GM21447 (cell line): ENCODE measurements around the gene POMGNT1.

Experiments used
- ATAC-seq: cut with Tn5 transposase; IDR thresholded peaks from one replicate; pipeline ENCODE4 v1.9.1; 2021; ENCODE audit not compliant: unreplicated experiment

POMGNT1 gene

GRCh38 chr1:46211051-46211450 is 12.8 kb upstream of the POMGNT1 start:
- ATAC-seq: no peak

GRCh38 chr1:46210561-46210960 is 12.3 kb upstream of the POMGNT1 start:
- no peak for ATAC-seq

- ATAC-seq: no peak
Observed at GRCh38 chr1:46206399-46206798, 8.2 kb upstream of the POMGNT1 start.

DNA sequence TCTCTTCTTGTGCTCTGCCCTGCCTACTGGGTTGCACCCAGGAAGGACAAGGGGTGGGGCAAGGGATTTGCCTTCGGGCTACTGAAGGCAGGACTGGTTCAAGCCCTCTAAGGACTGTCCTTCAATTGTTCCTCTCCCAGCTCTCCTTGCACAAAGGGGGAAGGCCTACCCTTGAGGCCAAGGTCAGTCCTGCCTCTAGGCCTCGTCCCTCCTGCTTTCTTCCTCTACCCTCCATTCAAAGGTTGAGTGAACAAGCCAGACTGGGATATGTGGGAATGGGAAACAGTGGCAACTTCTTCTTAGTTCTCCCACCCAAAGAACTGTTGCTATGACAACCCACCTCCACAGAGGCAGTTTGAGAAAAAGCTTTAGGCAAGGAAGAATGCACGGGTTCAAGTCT is 7.6 kb upstream of the POMGNT1 start:
- no peak for ATAC-seq

GRCh38 chr1:46205141-46205540 is 6.9 kb upstream of the POMGNT1 start:
- ATAC-seq: no peak

DNA sequence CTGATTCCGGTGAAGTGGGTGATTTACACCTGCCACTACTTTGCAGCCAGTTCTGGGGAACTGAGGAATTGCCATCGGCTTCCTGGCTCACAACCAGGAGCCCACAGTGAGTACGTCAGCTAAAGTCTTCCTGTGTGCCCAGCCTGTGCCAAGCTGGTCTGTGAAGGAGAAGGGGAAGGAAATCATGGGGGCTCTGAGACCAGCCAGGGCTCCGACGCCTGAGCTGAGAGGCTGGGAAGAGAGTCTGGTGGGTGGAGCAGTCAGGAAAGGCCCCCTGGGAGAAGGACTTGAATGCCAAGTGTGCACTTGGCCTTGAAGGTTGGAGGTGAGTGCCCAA is 6.1 kb upstream of the POMGNT1 start:
- no peak for ATAC-seq

DNA sequence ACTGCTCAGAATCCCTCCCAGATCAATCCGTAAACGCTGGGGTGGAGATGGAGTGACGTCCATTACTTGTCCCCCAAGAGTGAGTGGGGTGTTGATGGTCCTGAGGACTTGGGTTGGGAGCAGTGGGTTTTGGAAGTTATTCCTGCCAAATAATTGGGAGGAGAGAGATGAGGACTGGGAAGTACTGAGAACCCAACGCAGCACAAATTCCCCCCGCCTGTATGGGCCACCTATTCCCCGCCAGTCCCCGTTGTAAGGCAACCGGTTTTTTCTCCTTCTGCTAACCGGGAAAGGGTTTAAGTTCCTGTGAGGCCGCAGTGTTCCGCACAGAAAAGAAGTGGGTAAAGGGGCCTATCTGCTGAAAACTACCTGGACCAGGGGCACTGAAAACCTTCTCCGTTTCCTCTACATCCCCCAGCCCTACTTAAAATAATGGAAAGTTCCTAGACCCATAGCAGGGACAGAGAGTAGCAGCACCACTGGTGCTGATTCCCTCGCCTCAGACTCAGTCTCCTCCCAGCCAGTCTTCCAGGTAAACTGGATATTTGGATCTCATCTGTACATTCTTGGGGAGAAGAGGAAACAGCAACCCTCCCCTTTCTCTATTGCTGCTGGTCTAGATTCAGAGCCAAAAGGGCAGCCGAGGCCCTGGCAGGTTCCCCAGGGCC is 5.6 kb upstream of the POMGNT1 start:
- ATAC-seq: no peak

GRCh38 chr1:46199233-46199749 is 1.1 kb upstream of the POMGNT1 start:
- no peak for ATAC-seq

DNA sequence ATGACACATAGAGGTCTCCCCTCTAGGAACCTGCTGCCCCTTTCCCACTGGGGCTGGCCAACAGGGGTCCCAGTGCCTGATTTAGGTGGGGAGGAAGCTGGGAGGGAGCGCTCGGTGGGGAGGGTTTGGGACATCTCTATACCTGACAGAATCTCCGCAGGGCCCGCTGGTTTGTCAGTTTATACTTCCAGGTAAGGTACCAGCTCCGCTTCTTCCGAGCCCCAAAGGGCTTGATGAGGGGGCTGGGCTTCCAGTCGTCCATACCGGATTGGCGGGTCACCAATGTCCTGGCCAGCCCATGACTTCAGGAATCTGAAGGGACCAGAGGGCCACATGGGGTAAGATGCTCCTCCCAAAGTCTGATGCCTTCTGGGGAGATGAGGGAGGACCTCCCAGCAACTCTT is 672 bp downstream of the POMGNT1 start:
- no peak for ATAC-seq

DNA sequence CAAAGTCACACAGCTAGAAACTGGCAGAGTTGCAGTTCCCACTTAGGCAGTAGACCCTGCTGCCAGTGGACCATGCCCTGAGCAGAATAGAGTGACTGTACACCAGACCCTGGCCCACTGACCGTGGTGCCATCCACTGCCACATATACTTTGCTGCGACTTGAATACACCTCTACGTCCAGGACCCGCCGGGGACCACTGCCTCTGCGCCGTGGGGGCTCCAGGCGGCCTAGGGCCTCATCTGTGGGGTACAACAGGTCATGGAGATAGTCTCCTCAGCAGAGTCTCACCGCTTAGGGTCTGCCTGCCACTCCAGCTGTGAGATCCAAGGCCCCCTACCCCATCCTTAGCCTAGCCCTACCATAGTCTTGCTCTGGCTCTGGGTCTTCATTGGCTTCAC is 1.6 kb downstream of the POMGNT1 start:
- no peak for ATAC-seq

GRCh38 chr1:46194641-46195193 is 3.5 kb downstream of the POMGNT1 start:
- ATAC-seq: no peak

DNA sequence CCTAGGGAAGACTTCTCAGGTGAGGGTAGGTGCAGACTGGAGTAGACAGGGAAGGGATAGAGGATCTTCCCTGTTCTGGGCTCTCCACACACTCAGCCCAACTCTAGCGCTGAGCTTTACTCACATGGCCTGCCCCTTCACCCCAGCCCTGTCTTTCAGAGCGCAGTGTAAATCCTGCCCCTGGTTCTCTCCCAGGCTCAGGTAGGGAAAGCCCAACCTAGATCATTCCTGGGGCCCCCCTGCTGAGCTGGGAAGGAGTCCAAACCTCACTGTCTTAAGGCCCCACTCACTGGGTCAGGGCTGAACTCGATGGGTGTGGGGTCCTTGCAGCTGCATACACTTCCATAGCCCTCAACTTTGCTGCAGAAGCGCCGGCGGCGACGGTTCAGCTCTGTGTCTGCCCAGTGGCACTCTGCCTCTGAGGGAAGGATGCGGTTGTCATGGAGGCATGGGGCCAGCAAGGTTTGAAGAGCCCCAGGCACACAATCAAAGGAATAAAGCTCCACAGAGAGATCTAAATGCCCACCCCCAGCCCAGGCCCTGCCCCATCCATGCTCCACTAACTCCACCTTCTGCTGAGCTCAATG is 4.2 kb downstream of the POMGNT1 start:
- ATAC-seq: no peak

GRCh38 chr1:46193285-46193684 is 4.9 kb downstream of the POMGNT1 start:
- ATAC-seq: no peak

GRCh38 chr1:46192171-46192570 is 6.1 kb downstream of the POMGNT1 start:
- no peak for ATAC-seq

GRCh38 chr1:46191033-46191701 is 7.1 kb downstream of the POMGNT1 start:
- no peak for ATAC-seq

DNA sequence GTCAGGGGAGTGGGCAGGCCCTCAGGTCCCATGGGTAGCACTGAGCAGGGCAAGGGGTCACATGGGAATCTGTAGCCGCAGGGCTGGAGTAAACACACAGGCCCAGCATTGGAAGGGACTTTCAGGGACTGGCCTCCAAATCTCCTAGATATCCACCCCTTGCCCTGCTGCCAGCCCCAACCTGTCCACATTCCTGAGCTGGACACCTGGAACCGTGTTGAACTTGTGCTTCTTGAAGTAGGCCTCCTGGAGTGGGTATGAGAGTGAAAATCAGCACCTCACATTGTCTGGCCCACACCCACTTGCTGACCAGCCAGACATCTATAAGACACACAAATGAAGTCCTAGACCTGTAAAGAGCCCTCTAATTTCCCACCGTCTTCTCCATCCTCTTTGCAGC is 7.7 kb downstream of the POMGNT1 start:
- no peak for ATAC-seq

DNA sequence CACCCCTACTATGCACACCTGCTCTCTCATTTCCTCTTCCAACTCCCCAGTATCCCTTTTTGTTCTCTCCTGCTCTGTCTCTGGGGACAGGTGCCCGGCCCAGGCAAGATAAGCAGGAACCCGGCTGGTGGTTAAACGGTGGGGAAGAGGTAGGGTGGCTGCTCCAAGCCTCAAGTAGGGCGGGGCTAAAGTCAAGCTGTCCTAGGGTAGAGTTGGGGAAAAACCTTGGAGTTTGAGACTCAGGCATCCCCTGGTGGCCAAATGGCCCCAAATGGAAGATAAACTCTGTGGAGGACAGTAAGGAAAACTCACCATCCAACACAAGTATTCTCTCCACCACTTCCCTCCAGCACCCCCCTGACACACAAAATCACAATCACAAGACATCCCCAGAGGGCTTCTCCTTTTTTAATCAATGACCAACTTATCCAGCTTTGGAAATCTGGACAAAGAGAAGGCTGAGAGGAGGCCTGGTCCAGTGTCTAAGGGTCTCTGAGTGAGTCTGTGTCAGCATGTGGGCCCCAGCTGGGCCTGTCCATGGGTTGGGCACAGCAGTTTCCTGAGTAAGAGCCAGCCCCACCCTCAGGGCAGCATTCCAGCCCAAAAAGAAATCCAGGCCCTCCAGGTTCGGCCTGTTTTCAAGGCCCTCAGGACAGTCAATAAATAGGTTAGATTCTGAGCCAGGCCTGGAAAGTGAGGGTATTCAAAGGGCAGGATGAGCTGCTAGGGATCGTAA is 9.8 kb downstream of the POMGNT1 start:
- no peak for ATAC-seq

DNA sequence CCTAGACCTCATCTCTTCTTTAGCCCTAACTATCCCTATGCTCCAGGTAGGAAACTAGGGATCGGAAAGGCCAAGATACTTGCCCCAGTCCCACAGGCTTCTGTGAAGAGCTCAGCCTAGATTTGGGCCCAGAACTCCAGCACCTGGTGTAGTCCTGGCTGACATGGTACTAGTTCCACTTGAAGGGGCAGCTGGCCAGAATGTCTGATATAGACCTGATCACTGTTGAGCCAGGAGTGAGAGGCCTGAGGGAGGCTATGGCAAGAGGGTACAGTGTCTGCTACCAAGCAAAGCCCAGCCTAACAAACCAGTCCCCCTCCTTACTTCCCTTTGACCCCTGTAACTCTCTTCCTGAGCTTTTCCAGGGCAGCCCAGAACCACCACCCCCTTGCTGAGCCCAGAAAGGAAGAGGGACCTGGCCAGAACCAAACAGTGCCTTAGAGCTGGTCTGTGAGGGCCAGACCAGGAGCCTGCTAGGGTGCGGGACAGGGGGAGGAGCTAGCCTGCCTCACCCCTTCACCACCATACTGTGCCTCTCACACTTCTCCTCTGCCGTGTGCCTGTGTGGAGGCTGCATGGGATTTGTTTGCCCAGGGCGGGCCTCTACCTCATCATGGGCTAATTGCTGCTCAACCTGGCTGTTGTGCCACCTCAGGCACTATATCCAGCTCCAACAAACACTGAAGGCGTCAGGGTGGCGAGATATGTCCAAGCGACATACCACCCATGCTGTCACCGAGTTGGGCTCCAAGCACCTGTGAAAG is 10.9 kb downstream of the POMGNT1 start:
- no peak for ATAC-seq

DNA sequence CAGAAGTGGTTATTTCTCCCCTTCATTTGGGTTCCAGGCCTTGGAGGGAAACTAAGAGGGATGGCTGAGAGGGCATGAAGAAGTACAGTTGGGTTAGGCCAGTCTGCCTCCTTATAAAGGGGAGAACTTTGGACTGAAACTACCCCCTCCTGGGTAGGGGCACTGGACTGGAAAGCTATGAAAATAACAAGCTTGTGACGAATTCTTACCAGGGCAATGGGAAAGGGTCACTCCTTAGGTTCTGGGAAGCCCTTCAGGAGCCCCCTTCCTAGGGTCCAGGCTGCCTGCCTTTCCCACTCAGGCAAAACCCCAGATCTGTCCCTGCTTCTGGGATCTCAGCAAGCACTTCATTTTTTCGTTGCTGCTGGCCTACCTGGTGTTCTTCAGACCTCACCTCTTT is 12.2 kb downstream of the POMGNT1 start:
- no peak for ATAC-seq

DNA sequence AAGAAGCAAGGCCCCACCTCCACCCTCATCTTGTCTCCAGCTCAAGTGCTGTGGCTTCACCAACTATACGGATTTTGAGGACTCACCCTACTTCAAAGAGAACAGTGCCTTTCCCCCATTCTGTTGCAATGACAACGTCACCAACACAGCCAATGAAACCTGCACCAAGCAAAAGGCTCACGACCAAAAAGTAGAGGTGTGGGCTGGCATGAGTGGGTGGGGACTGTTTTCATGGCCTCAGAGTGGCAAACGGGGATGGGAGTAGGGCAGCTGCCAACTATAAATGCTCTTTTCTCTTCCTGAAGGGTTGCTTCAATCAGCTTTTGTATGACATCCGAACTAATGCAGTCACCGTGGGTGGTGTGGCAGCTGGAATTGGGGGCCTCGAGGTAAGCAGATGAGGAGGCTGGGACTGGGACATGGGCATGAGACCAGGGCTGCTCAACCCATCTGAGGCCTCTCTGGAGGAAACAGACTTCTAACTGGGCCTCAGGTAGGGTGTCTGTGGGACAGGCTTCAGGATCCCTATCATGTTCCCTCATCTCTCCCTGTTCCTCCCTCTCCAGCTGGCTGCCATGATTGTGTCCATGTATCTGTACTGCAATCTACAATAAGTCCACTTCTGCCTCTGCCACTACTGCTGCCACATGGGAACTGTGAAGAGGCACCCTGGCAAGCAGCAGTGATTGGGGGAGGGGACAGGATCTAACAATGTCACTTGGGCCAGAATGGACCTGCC is 13.1 kb downstream of the POMGNT1 start:
- ATAC-seq: no peak
